GM18519 (cell line): ENCODE measurements around the gene PLA2G6.
A peak's percentile ranks its signal among the peaks of the same experiment; 100 is the strongest.

Experiments
- ATAC-seq: cut with Tn5 transposase; IDR thresholded peaks from one replicate; pipeline ENCODE4 v1.9.1; 2021; ENCODE audit warnings: mild to moderate bottlenecking, moderate library complexity; ENCODE audit not compliant: unreplicated experiment, low FRiP score

Gene PLA2G6, protein sequence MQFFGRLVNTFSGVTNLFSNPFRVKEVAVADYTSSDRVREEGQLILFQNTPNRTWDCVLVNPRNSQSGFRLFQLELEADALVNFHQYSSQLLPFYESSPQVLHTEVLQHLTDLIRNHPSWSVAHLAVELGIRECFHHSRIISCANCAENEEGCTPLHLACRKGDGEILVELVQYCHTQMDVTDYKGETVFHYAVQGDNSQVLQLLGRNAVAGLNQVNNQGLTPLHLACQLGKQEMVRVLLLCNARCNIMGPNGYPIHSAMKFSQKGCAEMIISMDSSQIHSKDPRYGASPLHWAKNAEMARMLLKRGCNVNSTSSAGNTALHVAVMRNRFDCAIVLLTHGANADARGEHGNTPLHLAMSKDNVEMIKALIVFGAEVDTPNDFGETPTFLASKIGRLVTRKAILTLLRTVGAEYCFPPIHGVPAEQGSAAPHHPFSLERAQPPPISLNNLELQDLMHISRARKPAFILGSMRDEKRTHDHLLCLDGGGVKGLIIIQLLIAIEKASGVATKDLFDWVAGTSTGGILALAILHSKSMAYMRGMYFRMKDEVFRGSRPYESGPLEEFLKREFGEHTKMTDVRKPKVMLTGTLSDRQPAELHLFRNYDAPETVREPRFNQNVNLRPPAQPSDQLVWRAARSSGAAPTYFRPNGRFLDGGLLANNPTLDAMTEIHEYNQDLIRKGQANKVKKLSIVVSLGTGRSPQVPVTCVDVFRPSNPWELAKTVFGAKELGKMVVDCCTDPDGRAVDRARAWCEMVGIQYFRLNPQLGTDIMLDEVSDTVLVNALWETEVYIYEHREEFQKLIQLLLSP

DNA sequence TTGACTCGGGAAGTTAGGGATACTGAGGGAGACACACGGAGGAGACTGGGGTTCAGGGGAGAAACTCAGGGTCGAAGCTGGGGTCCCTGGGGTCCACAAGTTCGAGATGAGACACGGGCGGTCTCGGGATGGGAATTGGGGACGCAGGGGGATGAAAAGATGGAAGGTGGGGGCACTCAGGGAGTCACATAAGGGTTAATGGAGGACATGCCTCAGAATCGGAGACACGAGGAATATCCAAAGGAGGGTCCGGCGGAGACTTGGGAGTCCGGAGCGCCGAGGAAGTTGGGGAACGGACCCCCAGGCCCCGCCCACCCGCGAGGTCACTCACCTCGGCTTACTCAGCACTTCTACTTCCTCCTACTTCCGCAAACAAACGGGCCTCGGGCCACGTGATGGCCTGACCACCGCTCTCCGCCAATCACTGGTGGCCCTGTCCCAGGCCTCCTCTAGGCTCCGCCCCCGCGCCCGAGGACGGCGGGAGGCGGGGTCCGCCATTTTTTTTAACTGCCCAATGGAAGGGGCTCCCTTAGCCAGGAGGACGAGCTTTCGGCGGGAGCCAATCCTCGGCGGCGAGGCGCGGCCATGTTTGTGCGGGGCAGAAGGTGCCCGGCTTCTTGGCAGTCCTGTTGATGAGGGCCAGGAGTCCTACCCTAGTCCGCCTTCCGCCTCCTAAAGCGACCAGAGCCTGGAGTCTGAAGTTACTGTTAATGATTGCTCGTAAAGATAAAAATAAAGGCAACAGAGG lies at the start of gene PLA2G6:
TSS of gene PLA2G6 (minus strand) at position 378 of the 748 bp plus-strand sequence. CDS start 12,404 bp downstream, outside the sequence.
- ATAC-seq: peak; percentile 69

DNA sequence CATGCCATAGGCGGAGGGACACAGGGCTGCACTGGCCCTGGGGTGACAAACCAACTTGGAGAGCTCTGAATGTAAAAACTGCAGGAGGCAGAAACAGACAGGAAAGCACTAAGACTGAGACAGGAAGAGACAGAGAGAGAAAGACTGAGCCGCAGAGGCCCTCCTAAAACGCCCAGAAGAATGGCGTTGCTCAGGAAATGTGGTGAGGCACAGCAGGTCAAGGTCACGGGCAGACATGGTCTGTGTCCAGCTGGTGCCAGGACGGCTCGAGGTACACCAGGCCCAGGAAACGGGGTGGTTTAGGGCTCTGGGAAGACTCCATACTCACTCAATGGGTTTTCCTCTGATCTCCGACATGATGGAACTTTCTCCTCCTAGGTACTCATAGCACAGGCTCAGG lies 49.3 kb upstream of the PLA2G6 start:
- ATAC-seq: no peak

- no peak for ATAC-seq
Measured at GRCh38 chr22:38230108-38230825, 48.6 kb upstream of the PLA2G6 start.

GRCh38 chr22:38228873-38229740 lies 47.5 kb upstream of the PLA2G6 start:
- ATAC-seq: no peak

- no peak for ATAC-seq
Measured at GRCh38 chr22:38228326-38228872, 46.8 kb upstream of the PLA2G6 start.

DNA sequence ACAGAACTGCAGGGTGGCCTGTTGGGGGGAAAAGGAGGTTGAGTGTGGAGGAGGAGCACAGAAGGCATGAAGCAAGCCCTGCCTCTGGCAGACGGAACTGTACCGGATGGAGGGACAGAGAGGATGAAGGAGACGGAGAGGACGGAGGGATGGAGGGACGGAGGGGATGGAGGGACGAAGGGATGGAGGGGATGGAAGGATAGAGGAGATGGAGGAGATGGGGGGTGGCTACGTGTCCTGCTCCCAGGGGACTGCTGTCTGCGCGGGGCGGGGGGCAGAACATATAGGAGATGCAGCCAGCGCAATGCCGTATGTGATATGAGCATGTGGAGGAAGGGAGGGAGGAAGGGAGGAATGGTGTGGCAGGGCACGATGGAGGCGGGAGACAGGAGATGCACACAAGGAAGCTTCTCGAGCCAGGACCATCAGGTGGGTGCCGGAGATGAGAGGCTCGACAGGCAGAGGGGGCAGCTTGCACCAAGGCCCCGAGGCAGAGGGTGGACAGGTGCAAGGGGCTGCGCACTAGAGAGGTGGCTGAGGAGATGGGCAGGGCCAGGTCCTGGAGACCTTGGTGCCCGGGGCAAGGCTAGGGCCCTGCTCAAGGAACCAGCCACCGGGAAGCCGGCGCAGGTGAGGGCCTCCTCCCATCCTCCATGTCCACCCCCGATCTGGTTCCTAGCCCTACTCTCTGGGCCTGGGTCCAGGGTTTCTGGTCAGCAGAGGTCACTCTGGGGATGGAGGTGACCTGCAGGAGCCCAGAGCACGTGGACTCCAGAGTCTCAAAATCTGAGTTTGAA lies 45.4 kb upstream of the PLA2G6 start:
- no peak for ATAC-seq

GRCh38 chr22:38223289-38223960 lies 41.8 kb upstream of the PLA2G6 start:
- no peak for ATAC-seq

DNA sequence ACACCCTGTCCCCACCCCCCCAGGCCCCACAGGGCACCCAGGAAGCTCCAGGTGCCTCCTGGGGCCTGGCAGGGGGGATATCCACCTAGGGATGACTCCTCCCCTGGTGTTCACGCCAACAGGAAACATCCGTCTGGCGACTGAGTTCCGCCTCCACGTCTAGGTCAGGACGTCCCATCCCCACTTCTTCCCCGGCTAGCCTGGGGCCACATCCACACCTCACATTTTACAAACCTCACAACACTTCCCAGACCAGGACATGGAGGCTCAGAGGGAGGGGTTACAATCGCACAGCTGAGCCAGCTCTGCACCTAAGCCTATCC lies 41.1 kb upstream of the PLA2G6 start:
- no peak for ATAC-seq

- ATAC-seq: no peak
Measured at GRCh38 chr22:38221908-38222796, 40.5 kb upstream of the PLA2G6 start.

DNA sequence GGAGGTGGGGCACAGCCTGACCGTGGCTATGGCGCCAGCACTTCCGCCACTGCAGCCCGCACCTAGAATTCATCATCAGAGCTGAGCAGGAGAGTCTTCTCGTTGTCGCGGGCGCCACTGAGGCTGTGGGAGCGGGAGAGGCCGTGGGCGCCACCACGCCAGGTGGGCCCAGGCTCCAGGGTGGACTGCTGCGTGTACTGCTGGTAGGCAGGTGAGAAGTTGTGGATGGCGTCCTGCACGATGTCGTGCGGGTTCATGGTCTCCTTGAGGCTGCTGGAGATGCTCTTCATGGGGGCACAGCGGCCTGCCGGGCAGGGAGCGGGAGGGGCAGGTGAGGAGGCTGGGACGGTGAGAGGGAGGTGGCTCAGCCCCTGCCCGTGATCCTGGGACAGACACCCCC lies 39.8 kb upstream of the PLA2G6 start:
- no peak for ATAC-seq

GRCh38 chr22:38220653-38221386 lies 39.2 kb upstream of the PLA2G6 start:
- ATAC-seq: no peak

DNA sequence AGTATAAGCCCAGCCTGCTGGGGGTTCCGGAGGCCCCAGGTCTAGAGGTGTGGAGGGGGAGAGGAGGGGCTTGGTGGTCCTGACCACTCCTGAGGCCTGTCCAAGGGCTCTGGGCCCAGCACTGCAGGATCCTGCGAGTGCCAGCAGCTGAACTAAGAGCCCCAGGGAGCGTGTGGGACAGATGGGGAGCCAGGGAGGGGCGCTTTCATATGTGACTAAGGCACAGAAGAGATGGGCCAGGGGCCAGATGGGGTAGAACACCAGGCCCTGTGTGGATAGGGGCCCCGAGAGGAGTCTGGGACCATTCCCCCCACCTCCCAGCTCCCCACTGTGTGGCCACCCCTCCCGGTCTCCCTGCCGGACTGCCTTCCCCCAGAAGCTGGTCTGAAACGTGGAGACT lies 38.5 kb upstream of the PLA2G6 start:
- ATAC-seq: no peak

DNA sequence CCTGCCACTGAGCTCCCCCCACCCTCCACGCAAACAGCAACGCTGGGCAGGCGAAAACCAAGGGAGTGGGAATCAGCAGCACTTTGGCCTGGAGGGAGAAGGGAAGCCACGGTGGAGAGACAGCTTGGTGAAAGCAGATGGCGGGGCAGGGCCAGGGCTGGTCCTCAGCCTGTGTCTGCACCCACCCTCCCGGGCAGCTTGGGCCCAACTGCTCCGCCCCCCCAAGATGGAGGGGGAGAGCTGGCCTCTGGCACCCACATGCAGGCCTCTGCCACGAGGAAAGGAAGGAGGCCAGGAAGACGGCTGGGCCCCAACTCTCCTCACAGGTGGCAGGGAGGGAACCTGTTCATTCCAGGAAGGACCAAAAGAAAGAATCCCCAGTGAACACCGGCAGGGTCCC lies 38.0 kb upstream of the PLA2G6 start:
- no peak for ATAC-seq

GRCh38 chr22:38218661-38219622 lies 37.3 kb upstream of the PLA2G6 start:
- no peak for ATAC-seq
